ENCODE measurements around the gene COL11A1. TPM values are rescaled to one million over a fixed set of nuclear protein-coding genes. Genes with fewer than 3 reads are reported as not detected.

Gene COL11A1
- total RNA-seq, 2 experiments from 2014 or later: 0.22 TPM; not detected in 1

DNA sequence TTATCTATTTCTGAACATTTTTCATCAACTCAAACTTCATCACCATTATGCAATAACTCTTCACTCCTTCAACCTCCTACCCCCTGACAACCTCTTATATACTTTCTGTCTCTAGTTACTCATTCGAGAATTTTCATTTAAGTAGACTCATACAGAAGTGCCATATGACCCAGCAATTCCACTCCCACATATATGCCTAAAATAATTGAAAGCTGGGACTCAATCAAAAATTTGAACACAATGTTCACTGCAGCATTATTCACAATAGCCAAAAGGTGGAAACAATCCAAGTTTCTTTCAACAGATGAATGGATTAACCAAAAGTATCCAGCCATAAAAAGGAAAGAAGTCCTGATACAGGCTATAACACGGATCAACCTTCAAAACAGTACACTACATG lies 24.1 kb downstream of the COL11A1 start:
- intact Hi-C loops (cut with micrococcal nuclease; ENCODE audit: unreplicated experiment): no loop called here
- no peaks in the 10 kb centered on the region for H3K9me2 ChIP-seq (ENCODE audit: insufficient read depth, low read length)
- no peaks in the 10 kb centered on the region for H3K4me1 ChIP-seq (ENCODE audit: insufficient read depth, low read length, poor library complexity, severe bottlenecking)
- no peak overlapping the region for H2AFZ ChIP-seq (ENCODE audit: low read length)
- no peaks in the 10 kb centered on the region for H3K9me3 ChIP-seq (ENCODE audit: low read length)
- H3K4me2 ChIP-seq (ENCODE audit: low read length): no peak overlapping the region
- TF ChIP-seq EZH2phosphoT487 (IDR thresholded peaks at IDR 0.05; ENCODE audit: borderline replicate concordance, low read depth, low read length): no peak
- TF ChIP-seq, protein P1, sequence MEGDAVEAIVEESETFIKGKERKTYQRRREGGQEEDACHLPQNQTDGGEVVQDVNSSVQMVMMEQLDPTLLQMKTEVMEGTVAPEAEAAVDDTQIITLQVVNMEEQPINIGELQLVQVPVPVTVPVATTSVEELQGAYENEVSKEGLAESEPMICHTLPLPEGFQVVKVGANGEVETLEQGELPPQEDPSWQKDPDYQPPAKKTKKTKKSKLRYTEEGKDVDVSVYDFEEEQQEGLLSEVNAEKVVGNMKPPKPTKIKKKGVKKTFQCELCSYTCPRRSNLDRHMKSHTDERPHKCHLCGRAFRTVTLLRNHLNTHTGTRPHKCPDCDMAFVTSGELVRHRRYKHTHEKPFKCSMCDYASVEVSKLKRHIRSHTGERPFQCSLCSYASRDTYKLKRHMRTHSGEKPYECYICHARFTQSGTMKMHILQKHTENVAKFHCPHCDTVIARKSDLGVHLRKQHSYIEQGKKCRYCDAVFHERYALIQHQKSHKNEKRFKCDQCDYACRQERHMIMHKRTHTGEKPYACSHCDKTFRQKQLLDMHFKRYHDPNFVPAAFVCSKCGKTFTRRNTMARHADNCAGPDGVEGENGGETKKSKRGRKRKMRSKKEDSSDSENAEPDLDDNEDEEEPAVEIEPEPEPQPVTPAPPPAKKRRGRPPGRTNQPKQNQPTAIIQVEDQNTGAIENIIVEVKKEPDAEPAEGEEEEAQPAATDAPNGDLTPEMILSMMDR (conservative IDR thresholded peaks at IDR 0.05; ENCODE audit: low read length): no peak
- H3K36me3 ChIP-seq (ENCODE audit: insufficient read depth, low read length): no peaks in the 10 kb centered on the region
- no peak overlapping the region for H3K27ac ChIP-seq (ENCODE audit: low read depth, low read length, poor library complexity, severe bottlenecking)
- DNase-seq (ENCODE audit: low spot score): no peak
- CTCF ChIA-PET (ENCODE audit: unreplicated experiment): no interaction called here
- no peak overlapping the region for H3K4me3 ChIP-seq (ENCODE audit: low read depth, low read length, poor library complexity, severe bottlenecking)
- BruUV-seq (replicated peaks): no TSS peak
- H3K79me2 ChIP-seq (ENCODE audit: insufficient read depth, low read depth, low read length): no peaks in the 10 kb centered on the region
- no peaks in the 10 kb centered on the region for H4K20me1 ChIP-seq (ENCODE audit: insufficient read depth, low read length)
- POLR2A ChIA-PET: no interaction called here

DNA sequence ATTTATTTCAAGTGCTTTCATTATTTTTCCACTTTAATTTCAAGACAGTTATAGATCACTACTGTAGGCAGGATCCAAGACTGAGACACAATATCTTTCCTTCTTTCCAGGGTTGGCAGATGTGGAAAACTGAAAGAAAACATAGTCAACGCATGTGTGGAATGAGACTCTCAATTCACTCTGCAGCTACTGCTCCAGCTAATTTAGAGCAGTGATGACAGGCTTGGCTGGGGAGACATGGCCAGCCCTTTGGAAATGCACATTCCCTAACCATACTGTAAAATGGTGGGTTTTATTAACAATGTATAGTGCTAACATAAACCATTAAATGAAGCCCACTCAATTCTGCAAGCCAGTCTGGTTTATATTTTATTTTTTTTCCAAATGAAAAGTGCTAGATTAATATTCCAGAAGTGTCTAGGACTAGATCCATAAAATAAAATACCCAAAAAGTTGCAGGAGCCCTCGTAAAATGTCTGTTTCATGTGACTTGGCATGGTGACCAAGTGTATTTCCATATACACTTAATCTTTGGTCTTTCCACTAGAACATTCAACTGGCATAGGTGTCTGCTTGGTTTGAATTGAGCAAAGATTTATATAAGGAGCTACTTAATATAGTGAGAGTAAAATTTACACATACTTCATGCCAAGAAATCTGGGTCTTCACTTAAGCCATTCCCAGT lies 32.9 kb downstream of the COL11A1 start:
- BruUV-seq (replicated peaks): no TSS peak
- Histone ChIP-seq H2AFZ (ENCODE audit: low read length) (no peak overlapping the region), H3K4me3 (ENCODE audit: low read depth, low read length, poor library complexity, severe bottlenecking) (no peak overlapping the region), H3K27ac (ENCODE audit: low read depth, low read length, poor library complexity, severe bottlenecking) (no peak overlapping the region), H4K20me1 (ENCODE audit: insufficient read depth, low read length) (no peaks in the 10 kb centered on the region), H3K4me2 (ENCODE audit: low read length) (no peak overlapping the region), H3K9me3 (ENCODE audit: low read length) (no peaks in the 10 kb centered on the region), H3K36me3 (ENCODE audit: insufficient read depth, low read length) (no peaks in the 10 kb centered on the region), H3K79me2 (ENCODE audit: insufficient read depth, low read depth, low read length) (no peaks in the 10 kb centered on the region), H3K9me2 (ENCODE audit: insufficient read depth, low read length) (no peaks in the 10 kb centered on the region), H3K4me1 (ENCODE audit: insufficient read depth, low read length, poor library complexity, severe bottlenecking) (no peaks in the 10 kb centered on the region)
- CTCF ChIA-PET (ENCODE audit: unreplicated experiment): no interaction called here
- POLR2A ChIA-PET: no interaction called here
- DNase-seq (ENCODE audit: low spot score): no peak
- no peak for TF ChIP-seq EZH2phosphoT487 (IDR thresholded peaks at IDR 0.05; ENCODE audit: borderline replicate concordance, low read depth, low read length)
- TF ChIP-seq, protein P1 (conservative IDR thresholded peaks at IDR 0.05; ENCODE audit: low read length): no peak
- intact Hi-C loops (cut with micrococcal nuclease; ENCODE audit: unreplicated experiment): no loop called here

DNA sequence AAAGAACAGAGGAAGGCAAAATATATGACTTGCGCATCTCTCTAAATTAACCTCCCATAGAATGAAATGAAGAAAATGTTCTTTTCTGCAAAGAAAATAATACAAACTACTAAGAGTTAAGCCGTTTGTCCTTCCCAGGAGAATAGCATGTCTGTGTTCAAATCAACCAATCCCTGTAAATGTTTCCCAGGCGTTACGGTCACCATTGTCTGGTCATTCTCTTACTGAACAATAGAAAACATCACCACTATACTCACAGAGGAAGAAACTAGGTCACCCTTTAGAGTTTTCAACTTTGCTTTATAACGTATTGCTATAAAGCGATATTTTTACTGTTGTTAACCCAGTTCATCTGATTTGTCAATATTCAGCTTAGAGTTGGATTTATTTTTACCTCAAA lies 34.1 kb downstream of the COL11A1 start:
- no peak overlapping the region for H3K4me3 ChIP-seq (ENCODE audit: low read depth, low read length, poor library complexity, severe bottlenecking)
- CTCF ChIA-PET (ENCODE audit: unreplicated experiment): no interaction called here
- H4K20me1 ChIP-seq (ENCODE audit: insufficient read depth, low read length): no peaks in the 10 kb centered on the region
- H3K9me3 ChIP-seq (ENCODE audit: low read length): no peaks in the 10 kb centered on the region
- H3K4me2 ChIP-seq (ENCODE audit: low read length): no peak overlapping the region
- intact Hi-C loops (cut with micrococcal nuclease; ENCODE audit: unreplicated experiment): no loop called here
- no peak overlapping the region for H2AFZ ChIP-seq (ENCODE audit: low read length)
- no peaks in the 10 kb centered on the region for H3K4me1 ChIP-seq (ENCODE audit: insufficient read depth, low read length, poor library complexity, severe bottlenecking)
- no peak overlapping the region for H3K27ac ChIP-seq (ENCODE audit: low read depth, low read length, poor library complexity, severe bottlenecking)
- POLR2A ChIA-PET: no interaction called here
- H3K9me2 ChIP-seq (ENCODE audit: insufficient read depth, low read length): no peaks in the 10 kb centered on the region
- BruUV-seq (replicated peaks): no TSS peak
- no peak for DNase-seq (ENCODE audit: low spot score)
- no peaks in the 10 kb centered on the region for H3K79me2 ChIP-seq (ENCODE audit: insufficient read depth, low read depth, low read length)
- H3K36me3 ChIP-seq (ENCODE audit: insufficient read depth, low read length): no peaks in the 10 kb centered on the region
- TF ChIP-seq, protein P1 (conservative IDR thresholded peaks at IDR 0.05; ENCODE audit: low read length): no peak
- TF ChIP-seq EZH2phosphoT487 (IDR thresholded peaks at IDR 0.05; ENCODE audit: borderline replicate concordance, low read depth, low read length): no peak
